SK-N-SH (cell line): ENCODE measurements around the gene RHBDL3. TPM values are rescaled to one million over a fixed set of nuclear protein-coding genes. Genes with fewer than 3 reads are reported as not detected.

ENCODE experiments used
- CTCF ChIA-PET: fragments of 300-600, 350-600 bp; formaldehyde crosslinking; extraction: SDS; loops from one replicate; lab custom pipeline; 2021; lab: Yijun Ruan, JAX
- POLR2A ChIA-PET: fragments of 350-600 bp; sonication (Branson Sonifier 250); formaldehyde crosslinking; extraction: SDS; loops from one replicate; lab custom pipeline; 2020; ENCODE audit warnings: antibody characterized with exemption, inconsistent platforms; lab: Yijun Ruan, JAX
- DNase-seq: peaks from one replicate; pipeline ENCODE4 v3.0.0; 2012
- H2AFZ ChIP-seq: fragments of 200-600 bp; sonication (generic); 2 replicates; pipeline ENCODE4 v1.8.1; 2016; ENCODE audit warnings: antibody characterized with exemption, mild to moderate bottlenecking, low read depth
- H3F3A ChIP-seq: fragments of 200-600 bp; sonication (generic); replicated peaks from 2 replicates; pipeline ENCODE3; 2016; ENCODE audit warnings: antibody characterized with exemption, mild to moderate bottlenecking; ENCODE audit not compliant: insufficient read depth
- H3K27ac ChIP-seq, 2 experiments: fragments of 200-500 bp in 1 of 2; fragments of 200-600 bp in 1 of 2; sonication (Bioruptor generic) in 1 of 2; sonication (generic), shearing (Covaris generic) in 1 of 2; 2 replicates each; pipeline versions ENCODE4 v1.5.1 to v1.6.1; 2014 to 2016; ENCODE audit warnings: low read depth in 2 of 2, inconsistent platforms in 1 of 2, low read length in 1 of 2, mild to moderate bottlenecking in 1 of 2, mixed read lengths in 1 of 2
- H3K27me3 ChIP-seq: fragments of 200-600 bp; sonication (generic), shearing (Covaris generic); 2 replicates; pipeline ENCODE4 v1.6.1; 2016; ENCODE audit warnings: mixed run types; ENCODE audit not compliant: insufficient read depth
- H3K36me3 ChIP-seq, 2 experiments: fragments of 200-500 bp in 1 of 2; fragments of 200-600 bp in 1 of 2; sonication (Bioruptor generic) in 1 of 2; sonication (generic) in 1 of 2; replicated peaks in 1 of 2; 2 replicates each; pipeline versions ENCODE3 to v1.5.1; 2014 to 2016; ENCODE audit warnings: low read length in 1 of 2, mild to moderate bottlenecking in 1 of 2; ENCODE audit not compliant: insufficient read depth in 2 of 2, control insufficient read depth in 1 of 2
- H3K4me1 ChIP-seq, 2 experiments: fragments of 200-500 bp in 1 of 2; fragments of 200-600 bp in 1 of 2; sonication (Bioruptor generic) in 1 of 2; sonication (generic), shearing (Covaris generic) in 1 of 2; 2 replicates each; pipeline versions ENCODE4 v1.5.1 to v1.6.1; 2014 to 2016; ENCODE audit warnings: low read depth in 1 of 2, low read length in 1 of 2, mixed run types in 1 of 2; ENCODE audit not compliant: insufficient read depth in 2 of 2, control insufficient read depth in 1 of 2
- H3K4me2 ChIP-seq: fragments of 200-600 bp; sonication (generic), shearing (Covaris generic); 2 replicates; pipeline ENCODE4 v1.6.1; 2017; ENCODE audit warnings: mixed run types
- H3K4me3 ChIP-seq, 2 experiments: fragments of 200-500 bp in 1 of 2; fragments of 200-600 bp in 1 of 2; sonication (Bioruptor generic) in 1 of 2; sonication (generic), shearing (Covaris generic) in 1 of 2; 2 replicates each; pipeline versions ENCODE4 v1.5.1 to v1.8.1; 2014 to 2016; ENCODE audit warnings: low read depth in 2 of 2, inconsistent platforms in 1 of 2, low read length in 1 of 2, mild to moderate bottlenecking in 1 of 2, mixed read lengths in 1 of 2, moderate library complexity in 1 of 2
- H3K79me2 ChIP-seq: fragments of 200-600 bp; sonication (generic); 2 replicates; pipeline ENCODE4 v1.8.1; 2017; ENCODE audit warnings: mild to moderate bottlenecking; ENCODE audit not compliant: insufficient read depth
- H3K9ac ChIP-seq: fragments of 200-600 bp; sonication (generic); 2 replicates; pipeline ENCODE4 v1.6.1; 2017; ENCODE audit warnings: mixed run types
- H3K9me2 ChIP-seq: fragments of 200-600 bp; sonication (generic); 2 replicates; pipeline ENCODE4 v1.6.1; 2017; ENCODE audit warnings: mixed run types
- H3K9me3 ChIP-seq: fragments of 200-600 bp; sonication (generic); 2 replicates; pipeline ENCODE4 v1.6.1; 2017; ENCODE audit warnings: mixed run types, mild to moderate bottlenecking, moderate library complexity
- H4K20me1 ChIP-seq: fragments of 200-600 bp; sonication (generic); 2 replicates; pipeline ENCODE4 v1.6.1; 2017; ENCODE audit warnings: mild to moderate bottlenecking, mixed run types; ENCODE audit not compliant: insufficient read depth
- ELF1 ChIP-seq: IDR thresholded peaks from 2 replicates; pipeline ENCODE4 v1.4.0; 2012
- EZH2phosphoT487 ChIP-seq: fragments of 200-600 bp; sonication (generic); IDR thresholded peaks from 2 replicates; pipeline ENCODE4 v1.6.1; 2017; ENCODE audit warnings: low read depth, mixed run types, mild to moderate bottlenecking, antibody characterized with exemption, moderate library complexity, borderline replicate concordance
- FOSL2 ChIP-seq: IDR thresholded peaks from 2 replicates; pipeline ENCODE4 v1.4.0; 2012; ENCODE audit warnings: low read depth, mild to moderate bottlenecking, moderate library complexity, borderline replicate concordance
- GATA2 ChIP-seq: sonication (generic); formaldehyde crosslinking; IDR thresholded peaks from 2 replicates; pipeline ENCODE4 v1.5.0; 2020; ENCODE audit warnings: mild to moderate bottlenecking, missing genetic modification reagents
- MEF2A ChIP-seq: IDR thresholded peaks from 2 replicates; pipeline ENCODE4 v1.4.0; 2012; ENCODE audit warnings: low read depth, borderline replicate concordance
- MXI1 ChIP-seq: IDR thresholded peaks from 2 replicates; pipeline ENCODE4 v1.6.1; 2012; ENCODE audit warnings: mild to moderate bottlenecking, low read depth, low read length, improper control_type of control experiment
- NFIC ChIP-seq: IDR thresholded peaks from 2 replicates; pipeline ENCODE4 v1.4.0; 2012; ENCODE audit warnings: borderline replicate concordance
- POLR2AphosphoS5 ChIP-seq: IDR thresholded peaks from 2 replicates; pipeline ENCODE4 v1.6.1; 2012; ENCODE audit warnings: low read depth, low read length
- RAD21 ChIP-seq: IDR thresholded peaks from 2 replicates; pipeline ENCODE4 v1.6.1; 2012; ENCODE audit warnings: mild to moderate bottlenecking, low read length
- RXRA ChIP-seq: IDR thresholded peaks from 2 replicates; pipeline ENCODE4 v1.4.0; 2012; ENCODE audit warnings: low read depth, mild to moderate bottlenecking, borderline replicate concordance
- SIN3A ChIP-seq: IDR thresholded peaks from 2 replicates; pipeline ENCODE4 v1.6.1; 2012; ENCODE audit warnings: low read depth, mild to moderate bottlenecking, low read length, moderate library complexity, borderline replicate concordance
- SMC3 ChIP-seq: IDR thresholded peaks from 2 replicates; pipeline ENCODE4 v1.6.1; 2012; ENCODE audit warnings: low read depth, low read length, improper control_type of control experiment
- TCF12 ChIP-seq: IDR thresholded peaks from 2 replicates; pipeline ENCODE4 v1.4.0; 2012
- USF1 ChIP-seq: IDR thresholded peaks from 2 replicates; pipeline ENCODE4 v1.4.0; 2012; ENCODE audit warnings: low read depth, borderline replicate concordance
- WGBS: methylation state at CpG from one replicate; pipeline ENCODE4 v1.1.6; 2017; ENCODE audit warnings: low lambda C conversion rate; 5-methylcytosine and 5-hydroxymethylcytosine counted together
- polyA plus RNA-seq, 3 experiments: library from polyadenylated mRNA; depleted of rRNA; stranded (reverse); fragments of >200 nt; gene quantifications; 2 replicates each; pipeline ENCODE4 v1.2.3, GENCODE V29; 2012
- TF ChIP-seq, protein P1 (sequence below): fragments of 200-600 bp; sonication (generic); IDR thresholded peaks from 2 replicates; pipeline ENCODE4 v1.6.1; 2017; ENCODE audit warnings: antibody characterized with exemption, mild to moderate bottlenecking, moderate library complexity
- TF ChIP-seq, protein P2 (sequence below): fragments of 150-350 bp; IDR thresholded peaks from 2 replicates; pipeline ENCODE4 v1.6.1; 2016; ENCODE audit warnings: mild to moderate bottlenecking, low read depth, low read length
- TF ChIP-seq, protein P3 (sequence below): IDR thresholded peaks from 2 replicates; pipeline ENCODE4 v1.6.1; 2012; ENCODE audit warnings: mild to moderate bottlenecking, low read depth, low read length, moderate library complexity

Gene RHBDL3
- polyA plus RNA-seq, 1 of the 3 experiments (the other 2 are of a cell fraction), result 0.72 TPM

DNA sequence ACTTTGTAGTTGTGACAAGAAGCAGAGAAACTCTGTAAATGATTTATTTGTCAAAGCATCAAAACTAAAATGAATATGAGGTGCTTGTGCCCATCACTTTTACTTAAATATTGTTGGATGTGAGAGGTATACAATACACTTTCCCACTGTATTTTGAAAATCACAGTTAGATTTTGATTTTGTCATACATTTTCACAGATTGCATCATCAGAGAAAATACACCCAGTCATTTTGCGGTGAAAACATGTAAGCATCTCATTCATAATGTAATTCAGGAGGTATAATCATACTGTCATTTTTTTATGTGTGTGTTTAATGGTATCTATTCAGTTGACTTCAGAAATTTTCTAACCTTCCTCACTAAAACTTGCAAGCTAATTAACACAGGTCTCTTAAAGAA, 95.6 kb downstream of the RHBDL3 start:
- H3K79me2 ChIP-seq, result peaks cover 97% of the 10 kb centered on the region
- H3K4me2 ChIP-seq, result no peak overlapping the region
- peaks cover 92% of the 10 kb centered on the region for H4K20me1 ChIP-seq
- TF ChIP-seq MEF2A (no peak), SIN3A (no peak), FOSL2 (no peak), EZH2phosphoT487 (no peak), TCF12 (no peak)
- TF ChIP-seq, protein P1, sequence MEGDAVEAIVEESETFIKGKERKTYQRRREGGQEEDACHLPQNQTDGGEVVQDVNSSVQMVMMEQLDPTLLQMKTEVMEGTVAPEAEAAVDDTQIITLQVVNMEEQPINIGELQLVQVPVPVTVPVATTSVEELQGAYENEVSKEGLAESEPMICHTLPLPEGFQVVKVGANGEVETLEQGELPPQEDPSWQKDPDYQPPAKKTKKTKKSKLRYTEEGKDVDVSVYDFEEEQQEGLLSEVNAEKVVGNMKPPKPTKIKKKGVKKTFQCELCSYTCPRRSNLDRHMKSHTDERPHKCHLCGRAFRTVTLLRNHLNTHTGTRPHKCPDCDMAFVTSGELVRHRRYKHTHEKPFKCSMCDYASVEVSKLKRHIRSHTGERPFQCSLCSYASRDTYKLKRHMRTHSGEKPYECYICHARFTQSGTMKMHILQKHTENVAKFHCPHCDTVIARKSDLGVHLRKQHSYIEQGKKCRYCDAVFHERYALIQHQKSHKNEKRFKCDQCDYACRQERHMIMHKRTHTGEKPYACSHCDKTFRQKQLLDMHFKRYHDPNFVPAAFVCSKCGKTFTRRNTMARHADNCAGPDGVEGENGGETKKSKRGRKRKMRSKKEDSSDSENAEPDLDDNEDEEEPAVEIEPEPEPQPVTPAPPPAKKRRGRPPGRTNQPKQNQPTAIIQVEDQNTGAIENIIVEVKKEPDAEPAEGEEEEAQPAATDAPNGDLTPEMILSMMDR, result no peak
- TF ChIP-seq, protein P2, sequence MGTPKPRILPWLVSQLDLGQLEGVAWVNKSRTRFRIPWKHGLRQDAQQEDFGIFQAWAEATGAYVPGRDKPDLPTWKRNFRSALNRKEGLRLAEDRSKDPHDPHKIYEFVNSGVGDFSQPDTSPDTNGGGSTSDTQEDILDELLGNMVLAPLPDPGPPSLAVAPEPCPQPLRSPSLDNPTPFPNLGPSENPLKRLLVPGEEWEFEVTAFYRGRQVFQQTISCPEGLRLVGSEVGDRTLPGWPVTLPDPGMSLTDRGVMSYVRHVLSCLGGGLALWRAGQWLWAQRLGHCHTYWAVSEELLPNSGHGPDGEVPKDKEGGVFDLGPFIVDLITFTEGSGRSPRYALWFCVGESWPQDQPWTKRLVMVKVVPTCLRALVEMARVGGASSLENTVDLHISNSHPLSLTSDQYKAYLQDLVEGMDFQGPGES, result no peak
- TF ChIP-seq, all 33 proteins: peak for 0
- DNase-seq, result no peak
- Histone ChIP-seq H3K27ac (no peak overlapping the region), H3K4me1 (no peaks in the 10 kb centered on the region), H3K9me3 (no peaks in the 10 kb centered on the region), H3F3A (peaks cover 40% of the 10 kb centered on the region), H3K9ac (no peak overlapping the region), H3K4me3 (no peak overlapping the region), H3K27me3 (no peaks in the 10 kb centered on the region), H2AFZ (no peak overlapping the region), H3K36me3 (peaks cover 75 to 90% of the 10 kb centered on the region in 2 experiments), H3K9me2 (no peaks in the 10 kb centered on the region)
- 97% methylated on average over 1 of the region's 1 CpG for WGBS
- CTCF ChIA-PET, result interaction anchor here (1.8 kb wide), 2 partner anchors 10 to 41 kb away, joined by 4 to 6 read pairs; no protein-coding TSS in a partner anchor
- POLR2A ChIA-PET, result no interaction called here

DNA sequence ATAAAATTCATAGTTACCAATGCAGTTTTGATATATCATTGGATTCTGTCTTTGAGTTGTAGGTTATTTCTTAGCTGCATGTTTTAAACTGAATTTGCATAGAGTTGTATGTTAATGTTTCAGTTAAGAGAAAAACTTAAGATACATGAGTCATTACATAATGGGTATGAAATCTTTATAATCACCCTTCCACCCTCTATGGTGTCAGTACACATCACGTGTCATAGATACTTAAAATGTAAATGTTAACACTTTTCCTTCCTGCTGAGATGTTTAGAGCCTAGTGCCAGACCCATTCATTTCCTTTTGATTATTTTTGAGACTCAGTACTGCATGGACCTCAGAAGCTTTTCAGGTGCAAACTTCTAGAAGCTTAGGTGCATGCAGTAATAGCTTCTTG, 104.8 kb downstream of the RHBDL3 start:
- Histone ChIP-seq H3K9me3 (no peaks in the 10 kb centered on the region), H3K4me1 (no peaks in the 10 kb centered on the region; a peak in 2 of 4 replicates), H2AFZ (no peak overlapping the region), H3K27ac (no peak overlapping the region), H3K27me3 (no peaks in the 10 kb centered on the region), H4K20me1 (peaks cover 82% of the 10 kb centered on the region), H3K9ac (no peak overlapping the region), H3K4me3 (no peak overlapping the region), H3K4me2 (no peak overlapping the region), H3F3A (peaks cover 27% of the 10 kb centered on the region), H3K36me3 (peaks cover 82 to 92% of the 10 kb centered on the region in 2 experiments), H3K9me2 (no peaks in the 10 kb centered on the region), H3K79me2 (peaks cover 96% of the 10 kb centered on the region)
- ChIA-PET CTCF (interaction anchor here (2.4 kb wide), 1 partner anchor 9 kb away, joined by 6 read pairs; no protein-coding TSS in a partner anchor), POLR2A (interaction anchor here (1.6 kb wide), 1 partner anchor 11 kb away, joined by 3 read pairs; no protein-coding TSS in a partner anchor)
- no peak for DNase-seq
- TF ChIP-seq GATA2 (CRISPR knock-in tag) (no peak), ELF1 (no peak), EZH2phosphoT487 (no peak), RXRA (no peak), NFIC (no peak), FOSL2 (no peak), USF1 (no peak), POLR2AphosphoS5 (no peak), RAD21 (no peak), MXI1 (no peak), SMC3 (no peak)
- TF ChIP-seq, protein P3, sequence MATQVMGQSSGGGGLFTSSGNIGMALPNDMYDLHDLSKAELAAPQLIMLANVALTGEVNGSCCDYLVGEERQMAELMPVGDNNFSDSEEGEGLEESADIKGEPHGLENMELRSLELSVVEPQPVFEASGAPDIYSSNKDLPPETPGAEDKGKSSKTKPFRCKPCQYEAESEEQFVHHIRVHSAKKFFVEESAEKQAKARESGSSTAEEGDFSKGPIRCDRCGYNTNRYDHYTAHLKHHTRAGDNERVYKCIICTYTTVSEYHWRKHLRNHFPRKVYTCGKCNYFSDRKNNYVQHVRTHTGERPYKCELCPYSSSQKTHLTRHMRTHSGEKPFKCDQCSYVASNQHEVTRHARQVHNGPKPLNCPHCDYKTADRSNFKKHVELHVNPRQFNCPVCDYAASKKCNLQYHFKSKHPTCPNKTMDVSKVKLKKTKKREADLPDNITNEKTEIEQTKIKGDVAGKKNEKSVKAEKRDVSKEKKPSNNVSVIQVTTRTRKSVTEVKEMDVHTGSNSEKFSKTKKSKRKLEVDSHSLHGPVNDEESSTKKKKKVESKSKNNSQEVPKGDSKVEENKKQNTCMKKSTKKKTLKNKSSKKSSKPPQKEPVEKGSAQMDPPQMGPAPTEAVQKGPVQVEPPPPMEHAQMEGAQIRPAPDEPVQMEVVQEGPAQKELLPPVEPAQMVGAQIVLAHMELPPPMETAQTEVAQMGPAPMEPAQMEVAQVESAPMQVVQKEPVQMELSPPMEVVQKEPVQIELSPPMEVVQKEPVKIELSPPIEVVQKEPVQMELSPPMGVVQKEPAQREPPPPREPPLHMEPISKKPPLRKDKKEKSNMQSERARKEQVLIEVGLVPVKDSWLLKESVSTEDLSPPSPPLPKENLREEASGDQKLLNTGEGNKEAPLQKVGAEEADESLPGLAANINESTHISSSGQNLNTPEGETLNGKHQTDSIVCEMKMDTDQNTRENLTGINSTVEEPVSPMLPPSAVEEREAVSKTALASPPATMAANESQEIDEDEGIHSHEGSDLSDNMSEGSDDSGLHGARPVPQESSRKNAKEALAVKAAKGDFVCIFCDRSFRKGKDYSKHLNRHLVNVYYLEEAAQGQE, result no peak
- WGBS, result 90% methylated on average over 1 of the region's 1 CpG
